K562 (cell line): Measurements from ENCODE around the gene CCNK. TPM values are rescaled to one million over a fixed set of nuclear protein-coding genes. Genes with fewer than 3 reads are reported as not detected.

Source experiments
- ATAC-seq: fragments of 200-7000 bp; cut with Tn5 transposase; 3 replicates; pipeline ENCODE4 v1.9.1; 2020; ENCODE audit warnings: moderate library complexity
- BruUV-seq: library from RNA; stranded (reverse); fragments of 400-500 nt; replicated peaks from 2 replicates; lab custom pipeline; 2021; lab: Mats Ljungman, UMichigan
- CTCF ChIA-PET: fragments of 300-600 bp; formaldehyde crosslinking; extraction: SDS; loops from one replicate; lab custom pipeline; 2021; ENCODE audit warnings: low intra/inter-chr PET ratio; lab: Yijun Ruan, JAX
- POLR2A ChIA-PET: fragments of 300-600, 350-650 bp; sonication (Branson Sonifier 250); formaldehyde crosslinking; extraction: SDS; loops from one replicate; lab custom pipeline; 2021; ENCODE audit warnings: antibody characterized with exemption, inconsistent platforms; lab: Yijun Ruan, JAX
- DNase-seq, 4 experiments: peaks; one replicate each; pipeline versions ENCODE4 v3.0.0 to v3.0.0-alpha.2; 2011 to 2018; ENCODE audit warnings: low spot score in 3 of 4, mixed read lengths in 3 of 4; ENCODE audit errors: extremely low read depth in 1 of 4
- FAIRE-seq: peaks from 2 replicates; lab custom pipeline; 2011; peaks lifted over from hg19 to GRCh38; lab: Jason Lieb, UNC
- H2AFZ ChIP-seq: 2 replicates; pipeline ENCODE4 v1.6.0; 2011; ENCODE audit warnings: low read depth, low read length, control low read depth, inconsistent platforms
- H3K27ac ChIP-seq: fragments of 200-600 bp; 3 replicates; pipeline ENCODE4 v1.8.0; 2011; ENCODE audit warnings: low read depth, mild to moderate bottlenecking, control low read depth, inconsistent platforms, low read length, moderate library complexity, mixed read lengths; ENCODE audit errors: extremely low read depth
- H3K27me3 ChIP-seq, 2 experiments: fragments of 300-600 bp in 1 of 2; 2 replicates in 1 of 2; 3 replicates in 1 of 2; pipeline versions ENCODE4 v1.6.0 to v1.8.0; 2011; ENCODE audit warnings: inconsistent platforms in 2 of 2, low read length in 2 of 2, mild to moderate bottlenecking in 1 of 2, mixed read lengths in 1 of 2, moderate library complexity in 1 of 2; ENCODE audit not compliant: control insufficient read depth in 2 of 2, insufficient read depth in 2 of 2
- H3K36me3 ChIP-seq: fragments of 300-600 bp; 3 replicates; pipeline ENCODE4 v1.8.0; 2011; ENCODE audit warnings: mild to moderate bottlenecking, low read length, inconsistent platforms; ENCODE audit not compliant: control insufficient read depth, insufficient read depth
- H3K4me1 ChIP-seq, 2 experiments: fragments of 200-600 bp in 1 of 2; replicated peaks in 1 of 2; 2 replicates in 1 of 2; 3 replicates in 1 of 2; pipeline versions ENCODE4 v1.5.1 to v1.8.0; 2011; ENCODE audit warnings: inconsistent platforms in 2 of 2, low read length in 2 of 2, mild to moderate bottlenecking in 1 of 2, mixed read lengths in 1 of 2, moderate library complexity in 1 of 2; ENCODE audit not compliant: control insufficient read depth in 2 of 2, insufficient read depth in 2 of 2
- H3K4me2 ChIP-seq: 2 replicates; pipeline ENCODE4 v1.6.1; 2011; ENCODE audit warnings: low read length, control low read depth, inconsistent platforms, mixed read lengths; ENCODE audit not compliant: insufficient read depth
- H3K4me3 ChIP-seq: fragments of 200-600 bp; sonication (generic), shearing (Covaris generic); 2 replicates; pipeline ENCODE4 v1.5.1; 2016; ENCODE audit warnings: control low read depth, inconsistent platforms
- H3K79me2 ChIP-seq: fragments of 200-600 bp; 3 replicates; pipeline ENCODE4 v1.8.0; 2011; ENCODE audit warnings: low read length, inconsistent platforms; ENCODE audit not compliant: control insufficient read depth, insufficient read depth
- H3K9ac ChIP-seq, 2 experiments: 2 replicates each; pipeline versions ENCODE4 v1.6.0 to v1.6.1; 2011; ENCODE audit warnings: low read depth in 2 of 2, low read length in 2 of 2, control low read depth in 1 of 2, inconsistent platforms in 1 of 2, mild to moderate bottlenecking in 1 of 2, mixed read lengths in 1 of 2; ENCODE audit not compliant: insufficient read depth in 1 of 2
- H3K9me1 ChIP-seq: one replicate; pipeline ENCODE4 v1.6.0; 2011; ENCODE audit warnings: inconsistent platforms, mild to moderate bottlenecking, low read length, moderate library complexity; ENCODE audit not compliant: control insufficient read depth, insufficient read depth
- H3K9me3 ChIP-seq: replicated peaks from 2 replicates; pipeline ENCODE4 v1.5.1; 2011; ENCODE audit warnings: low read depth, low read length, inconsistent platforms; ENCODE audit not compliant: control insufficient read depth, insufficient read depth
- H4K20me1 ChIP-seq: replicated peaks from 2 replicates; pipeline ENCODE4 v1.6.1; 2011; ENCODE audit warnings: low read length, inconsistent platforms, mixed read lengths; ENCODE audit not compliant: control insufficient read depth, insufficient read depth
- ARNT ChIP-seq, 2 experiments: fragments of 450-650 bp; IDR thresholded peaks; 2 replicates each; pipeline ENCODE4 v1.6.1; 2016; ENCODE audit warnings: mild to moderate bottlenecking in 1 of 2
- FOXK2 ChIP-seq, 2 experiments: fragments of 450-650 bp; IDR thresholded peaks in 1 of 2; conservative IDR thresholded peaks in 1 of 2; 2 replicates each; pipeline ENCODE4 v1.6.1; 2016; ENCODE audit warnings: low read depth in 2 of 2, mild to moderate bottlenecking in 1 of 2
- HDAC2 ChIP-seq: fragments of 450-650 bp; IDR thresholded peaks from 2 replicates; pipeline ENCODE4 v1.6.1; 2016; ENCODE audit warnings: mild to moderate bottlenecking
- HNRNPK ChIP-seq: fragments of 200-400 bp; formaldehyde crosslinking; IDR thresholded peaks from one replicate; pipeline ENCODE4 v1.6.1; 2018; ENCODE audit warnings: mild to moderate bottlenecking, low read depth, low read length; ENCODE audit not compliant: poor library complexity, severe bottlenecking
- HOMEZ ChIP-seq: fragments of 250-450 bp; sonication (Bioruptor Pico); IDR thresholded peaks from 2 replicates; pipeline ENCODE4 v1.4.0; 2020; ENCODE audit warnings: mild to moderate bottlenecking, moderate library complexity
- ILK ChIP-seq: fragments of 450-650 bp; IDR thresholded peaks from 2 replicates; pipeline ENCODE4 v1.6.1; 2016; ENCODE audit warnings: missing genetic modification characterization, low read depth, mild to moderate bottlenecking, missing compliant biosample characterization, moderate library complexity, borderline replicate concordance
- POLR3G ChIP-seq: IDR thresholded peaks from 2 replicates; pipeline ENCODE4 v1.6.1; 2011; ENCODE audit not compliant: insufficient read length, insufficient replicate concordance; ENCODE audit errors: extremely low read depth
- POU5F1 ChIP-seq: fragments of 150-350 bp; IDR thresholded peaks from 2 replicates; pipeline ENCODE4 v1.6.1; 2014; ENCODE audit warnings: borderline replicate concordance, low read length, low read depth, mild to moderate bottlenecking; ENCODE audit not compliant: partially characterized antibody
- RAD51 ChIP-seq: fragments of 450-650 bp; IDR thresholded peaks from 2 replicates; pipeline ENCODE4 v1.7.1; 2016; ENCODE audit warnings: low read depth, mild to moderate bottlenecking, borderline replicate concordance
- SMARCA5 ChIP-seq: fragments of 450-650 bp; IDR thresholded peaks from 2 replicates; pipeline ENCODE4 v1.6.1; 2016
- SMARCC2 ChIP-seq: fragments of 450-650 bp; IDR thresholded peaks from 2 replicates; pipeline ENCODE4 v1.6.1; 2017; ENCODE audit warnings: antibody characterized with exemption, moderate library complexity, mild to moderate bottlenecking, low read depth
- ZBTB11 ChIP-seq, 3 experiments: fragments of 200-800 bp in 1 of 3; fragments of 250-450 bp in 1 of 3; fragments of 450-650 bp in 1 of 3; sonication (Bioruptor Pico) in 1 of 3; sonication (Bioruptor generic) in 1 of 3; formaldehyde crosslinking in 1 of 3; IDR thresholded peaks; 2 replicates each; pipeline versions ENCODE4 v1.6.1 to v1.8.0; 2016 to 2022; ENCODE audit warnings: mild to moderate bottlenecking in 2 of 3, missing genetic modification characterization in 2 of 3, missing compliant biosample characterization in 1 of 3, moderate library complexity in 1 of 3
- ZNF184 ChIP-seq: sonication (generic); formaldehyde crosslinking; IDR thresholded peaks from 2 replicates; pipeline ENCODE4 v1.5.0; 2020; ENCODE audit warnings: missing genetic modification reagents
- ZNF3 ChIP-seq: fragments of 250-450 bp; sonication (Bioruptor Pico); IDR thresholded peaks from 2 replicates; pipeline ENCODE4 v1.5.0; 2021; ENCODE audit warnings: mild to moderate bottlenecking, moderate library complexity
- WGBS: fragments of 100-300 bp; shearing (Covaris generic); methylation state at CpG from one replicate; pipeline ENCODE4 v1.1.6; 2016; ENCODE audit warnings: low coverage, mixed read lengths; ENCODE audit not compliant: insufficient coverage; ENCODE audit errors: missing lambda C conversion rate; 5-methylcytosine and 5-hydroxymethylcytosine counted together
- in situ Hi-C: fragments of 300-500 bp; cut with MboI; formaldehyde crosslinking; loops from 4 replicates; pipeline ENCODE4 v1.15.0; 2018; ENCODE audit warnings: inconsistent platforms, mixed read lengths
- intact Hi-C: fragments of 100-400 bp; cut with micrococcal nuclease; formaldehyde crosslinking; loops from 2 replicates; pipeline ENCODE4 v1.14.2; 2022
- polyA plus RNA-seq, 8 experiments: library from polyadenylated mRNA; depleted of rRNA in 4 of 8; stranded (reverse) in 5 of 8; unstranded in 3 of 8; fragments of >200 nt; fragmentation: Nextera tagmentation in 2 of 8; fragmentation: Illumina TruSeq in 1 of 8; extraction: Ambion mirVana in 2 of 8; extraction: Trizol in 1 of 8; gene quantifications; 2 replicates each; pipeline versions ENCODE4 v1.2.1 to v1.2.3, GENCODE V29; 2011 to 2014; ENCODE audit warnings: inconsistent platforms in 1 of 8, missing spikeins in 1 of 8
- total RNA-seq, 7 experiments: library from RNA; depleted of rRNA in 6 of 7; stranded (reverse); fragments of >200 nt in 6 of 7; fragmentation: Illumina TruSeq in 2 of 7; extraction: Trizol in 2 of 7; gene quantifications; 2 replicates each; pipeline versions ENCODE4 v1.2.1 to v1.2.3, GENCODE V29; 2011 to 2021; ENCODE audit warnings: low replicate concordance in 1 of 7

CCNK gene
- total and polyA plus RNA-seq, 9 of the 15 experiments (the other 6 are each of a cell fraction or from before 2014, with no cell fraction given), result 5.8 to 84.2 (median 16.4) TPM

GRCh38 chr14:99441918-99442317 is 39.3 kb upstream of the CCNK start:
- no peaks in the 10 kb centered on the region for H3K4me1 ChIP-seq
- no peaks in the 10 kb centered on the region for H3K9me1 ChIP-seq
- H3K36me3 ChIP-seq, result peaks cover 34% of the 10 kb centered on the region; the same call in 2 of the 3 replicates
- FAIRE-seq, result no peak
- no peak for ATAC-seq
- H3K4me3 ChIP-seq, result no peak overlapping the region
- in situ Hi-C loops, result no loop called here
- no peak overlapping the region for H2AFZ ChIP-seq
- no peak overlapping the region for H3K27ac ChIP-seq
- no peaks in the 10 kb centered on the region for H4K20me1 ChIP-seq
- no peaks in the 10 kb centered on the region for H3K27me3 ChIP-seq
- 92% methylated on average over 6 of the region's 7 CpGs for WGBS
- H3K79me2 ChIP-seq, result no peaks in the 10 kb centered on the region
- no peaks in the 10 kb centered on the region for H3K9me3 ChIP-seq
- POLR2A ChIA-PET, result no interaction called here
- H3K9ac ChIP-seq, result no peak overlapping the region
- CTCF ChIA-PET, result no interaction called here
- H3K4me2 ChIP-seq, result no peak overlapping the region
- BruUV-seq, result no TSS peak
- TF ChIP-seq ARNT (IDR thresholded peaks at IDR 0.05) (no peak), SMARCC2 (no peak), HNRNPK (no peak), POU5F1 (no peak), RAD51 (no peak), HDAC2 (no peak), FOXK2 (conservative IDR thresholded peaks at IDR 0.05 in 1 of 2, IDR thresholded peaks at IDR 0.05 in 1 of 2; ENCODE audit: low read depth in 2 of 2) (no peak), ZNF184 (CRISPR knock-in tag) (no peak), HOMEZ (no peak), ILK (tag) (no peak), ZNF3 (CRISPR knock-in tag) (no peak), SMARCA5 (no peak), ZBTB11 (CRISPR knock-in tag; IDR thresholded peaks at IDR 0.05) (no peak), POLR3G (no peak)
- TF ChIP-seq, all 486 proteins: peak for 0
- DNase-seq, result no peak
- intact Hi-C loops, result no loop called here
